22Rv1 (cell line): ENCODE results near the gene ZFPL1.

ENCODE experiments used
- ZFX ChIP-seq: fragments of 450-650 bp; IDR thresholded peaks from 2 replicates; pipeline ENCODE4 v1.6.1; 2017; ENCODE audit warnings: antibody characterized with exemption, borderline replicate concordance
- TF ChIP-seq, protein P1 (sequence below): fragments of 450-650 bp; IDR thresholded peaks from 2 replicates; pipeline ENCODE4 v1.5.1; 2017; ENCODE audit warnings: mild to moderate bottlenecking

DNA sequence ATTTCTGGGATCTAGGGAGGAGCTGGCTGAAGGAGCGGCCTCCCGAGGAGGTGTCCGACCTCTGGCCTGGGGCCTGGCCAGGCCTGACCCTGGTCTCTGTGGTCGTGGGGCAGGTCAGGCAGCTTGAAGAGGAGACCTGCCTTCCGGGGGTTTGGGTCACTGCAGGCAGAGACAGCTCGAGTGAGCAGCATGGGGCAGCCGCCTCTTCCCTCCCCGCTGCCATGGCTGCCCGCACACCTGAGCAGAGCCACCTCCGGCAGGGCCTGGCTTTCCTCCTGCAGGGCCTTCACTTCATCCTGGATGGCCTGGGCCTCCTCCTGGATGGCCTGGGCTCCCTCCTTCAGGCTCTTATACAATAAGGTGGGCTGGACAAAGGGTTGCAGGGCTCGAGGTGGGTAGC, 17.7 kb upstream of the ZFPL1 start:
- TF ChIP-seq, protein P1, sequence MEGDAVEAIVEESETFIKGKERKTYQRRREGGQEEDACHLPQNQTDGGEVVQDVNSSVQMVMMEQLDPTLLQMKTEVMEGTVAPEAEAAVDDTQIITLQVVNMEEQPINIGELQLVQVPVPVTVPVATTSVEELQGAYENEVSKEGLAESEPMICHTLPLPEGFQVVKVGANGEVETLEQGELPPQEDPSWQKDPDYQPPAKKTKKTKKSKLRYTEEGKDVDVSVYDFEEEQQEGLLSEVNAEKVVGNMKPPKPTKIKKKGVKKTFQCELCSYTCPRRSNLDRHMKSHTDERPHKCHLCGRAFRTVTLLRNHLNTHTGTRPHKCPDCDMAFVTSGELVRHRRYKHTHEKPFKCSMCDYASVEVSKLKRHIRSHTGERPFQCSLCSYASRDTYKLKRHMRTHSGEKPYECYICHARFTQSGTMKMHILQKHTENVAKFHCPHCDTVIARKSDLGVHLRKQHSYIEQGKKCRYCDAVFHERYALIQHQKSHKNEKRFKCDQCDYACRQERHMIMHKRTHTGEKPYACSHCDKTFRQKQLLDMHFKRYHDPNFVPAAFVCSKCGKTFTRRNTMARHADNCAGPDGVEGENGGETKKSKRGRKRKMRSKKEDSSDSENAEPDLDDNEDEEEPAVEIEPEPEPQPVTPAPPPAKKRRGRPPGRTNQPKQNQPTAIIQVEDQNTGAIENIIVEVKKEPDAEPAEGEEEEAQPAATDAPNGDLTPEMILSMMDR = no peak
- no peak for TF ChIP-seq ZFX
